MCF 10A (cell line): ENCODE results near the gene TBCK. TPM values are rescaled to one million over a fixed set of nuclear protein-coding genes. Genes with fewer than 3 reads are reported as not detected.

Experiments
- BruUV-seq: library from RNA; stranded (reverse); fragments of 400-500 nt; replicated peaks from 2 replicates; lab custom pipeline; 2021; lab: Mats Ljungman, UMichigan
- CTCF ChIA-PET: fragments of 300-600 bp; sonication (Branson Sonifier 250); formaldehyde crosslinking; extraction: SDS; loops from one replicate; lab custom pipeline; 2021; ENCODE audit warnings: antibody characterized with exemption, inconsistent platforms; lab: Yijun Ruan, JAX
- POLR2A ChIA-PET: fragments of 300-600, 350-650 bp; sonication (Branson Sonifier 250); formaldehyde crosslinking; extraction: SDS; loops from one replicate; lab custom pipeline; 2020; ENCODE audit warnings: antibody characterized with exemption, inconsistent platforms; lab: Yijun Ruan, JAX
- DNase-seq: peaks from one replicate; pipeline ENCODE4 v3.0.0-alpha.2; 2018; ENCODE audit not compliant: unreplicated experiment
- H3K27ac Mint-ChIP-seq: one replicate; pipeline ENCODE4 v1.8.0; 2022; ENCODE audit warnings: mild to moderate bottlenecking, low read depth, mixed read lengths; ENCODE audit not compliant: unreplicated experiment
- H3K27me3 Mint-ChIP-seq: one replicate; pipeline ENCODE4 v1.8.0; 2022; ENCODE audit warnings: mixed read lengths; ENCODE audit not compliant: insufficient read depth, unreplicated experiment
- H3K36me3 Mint-ChIP-seq: one replicate; pipeline ENCODE4 v1.8.0; 2022; ENCODE audit warnings: mild to moderate bottlenecking, moderate library complexity, mixed read lengths; ENCODE audit not compliant: insufficient read depth, unreplicated experiment
- H3K4me1 Mint-ChIP-seq: one replicate; pipeline ENCODE4 v1.8.0; 2022; ENCODE audit warnings: mixed read lengths; ENCODE audit not compliant: insufficient read depth, unreplicated experiment
- H3K4me3 Mint-ChIP-seq: one replicate; pipeline ENCODE4 v1.8.0; 2022; ENCODE audit warnings: mild to moderate bottlenecking, moderate library complexity, mixed read lengths; ENCODE audit not compliant: unreplicated experiment
- H3K9me3 Mint-ChIP-seq: one replicate; pipeline ENCODE4 v1.8.0; 2022; ENCODE audit warnings: mixed read lengths; ENCODE audit not compliant: unreplicated experiment
- intact Hi-C: fragments of 100-400 bp; cut with micrococcal nuclease; formaldehyde crosslinking; loops from 2 replicates; pipeline ENCODE4 v1.14.1; 2022
- total RNA-seq: library from RNA; stranded (reverse); gene quantifications from 2 replicates; pipeline ENCODE4 v1.2.3, GENCODE V29; 2022
- TF ChIP-seq, protein P1 (sequence below): fragments of 200-600 bp; IDR thresholded peaks from one replicate; pipeline ENCODE4 v1.8.0; 2022; ENCODE audit warnings: antibody characterized with exemption, mild to moderate bottlenecking; ENCODE audit not compliant: unreplicated experiment

Gene TBCK
- total RNA-seq, 1 experiment from 2014 or later: 27.8 TPM

DNA sequence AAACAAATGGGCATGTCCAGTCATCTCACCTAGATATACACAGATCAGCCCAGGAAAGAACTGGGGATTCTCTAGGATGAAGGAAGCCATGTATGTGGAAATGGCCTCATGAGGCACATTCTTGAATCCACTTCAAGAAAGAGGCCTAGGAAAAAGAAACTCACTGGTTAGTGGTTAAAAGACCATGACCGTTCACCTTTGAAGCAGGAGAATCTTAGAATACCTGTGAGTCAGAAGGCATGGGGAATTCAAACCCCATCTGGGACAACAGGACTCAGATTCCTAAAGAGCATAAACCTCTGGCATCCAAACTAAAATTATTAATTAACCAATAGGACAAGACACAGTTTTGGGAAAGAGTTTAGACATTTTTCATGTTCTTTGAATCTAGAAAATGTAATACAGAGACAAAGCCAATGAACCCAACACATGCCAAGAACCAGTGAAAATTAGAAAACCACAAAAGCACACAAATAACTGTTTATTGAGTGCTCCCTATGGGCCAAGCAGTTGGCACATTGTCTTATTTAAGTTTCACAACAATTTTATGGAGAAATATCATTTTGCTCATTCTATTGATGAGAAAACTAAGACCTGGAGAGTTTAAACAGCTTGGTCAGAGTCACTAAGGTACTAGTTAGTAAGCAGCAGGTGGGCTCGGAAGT lies 323.2 kb downstream of the TBCK start:
- Mint-ChIP-seq H3K36me3 (no peaks in the 10 kb centered on the region), H3K27ac (no peak overlapping the region), H3K4me3 (no peak overlapping the region), H3K9me3 (no peaks in the 10 kb centered on the region), H3K27me3 (no peaks in the 10 kb centered on the region), H3K4me1 (peaks cover 16% of the 10 kb centered on the region)
- intact Hi-C loops: no loop called here
- CTCF ChIA-PET: no interaction called here
- DNase-seq: no peak
- BruUV-seq: no TSS peak
- TF ChIP-seq, protein P1, sequence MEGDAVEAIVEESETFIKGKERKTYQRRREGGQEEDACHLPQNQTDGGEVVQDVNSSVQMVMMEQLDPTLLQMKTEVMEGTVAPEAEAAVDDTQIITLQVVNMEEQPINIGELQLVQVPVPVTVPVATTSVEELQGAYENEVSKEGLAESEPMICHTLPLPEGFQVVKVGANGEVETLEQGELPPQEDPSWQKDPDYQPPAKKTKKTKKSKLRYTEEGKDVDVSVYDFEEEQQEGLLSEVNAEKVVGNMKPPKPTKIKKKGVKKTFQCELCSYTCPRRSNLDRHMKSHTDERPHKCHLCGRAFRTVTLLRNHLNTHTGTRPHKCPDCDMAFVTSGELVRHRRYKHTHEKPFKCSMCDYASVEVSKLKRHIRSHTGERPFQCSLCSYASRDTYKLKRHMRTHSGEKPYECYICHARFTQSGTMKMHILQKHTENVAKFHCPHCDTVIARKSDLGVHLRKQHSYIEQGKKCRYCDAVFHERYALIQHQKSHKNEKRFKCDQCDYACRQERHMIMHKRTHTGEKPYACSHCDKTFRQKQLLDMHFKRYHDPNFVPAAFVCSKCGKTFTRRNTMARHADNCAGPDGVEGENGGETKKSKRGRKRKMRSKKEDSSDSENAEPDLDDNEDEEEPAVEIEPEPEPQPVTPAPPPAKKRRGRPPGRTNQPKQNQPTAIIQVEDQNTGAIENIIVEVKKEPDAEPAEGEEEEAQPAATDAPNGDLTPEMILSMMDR: no peak
- POLR2A ChIA-PET: interaction anchor here (2.8 kb wide), 1 partner anchor 14 kb away, joined by 8 read pairs; no protein-coding TSS in a partner anchor

DNA sequence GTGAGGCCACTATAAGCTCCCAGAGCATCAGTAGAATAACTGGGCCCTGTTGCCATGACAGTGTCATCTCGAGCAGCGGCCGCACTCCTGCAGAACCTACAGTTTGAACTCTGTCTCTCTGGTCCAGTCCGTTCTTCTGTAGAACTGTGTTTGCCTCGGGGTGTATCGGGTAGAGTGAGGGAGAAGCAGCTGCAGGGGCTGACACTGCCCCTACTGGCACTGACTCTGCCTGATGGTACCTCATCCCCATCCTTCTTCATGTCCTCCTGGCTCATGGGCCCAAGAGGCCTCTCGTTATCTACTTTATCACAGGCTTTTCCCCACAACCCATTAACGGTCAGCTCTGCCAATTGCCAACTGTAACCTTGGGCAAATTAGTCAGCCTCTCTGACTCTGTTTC lies 324.3 kb downstream of the TBCK start:
- Mint-ChIP-seq H3K9me3 (no peaks in the 10 kb centered on the region), H3K27me3 (no peaks in the 10 kb centered on the region), H3K4me1 (peaks cover 16% of the 10 kb centered on the region), H3K36me3 (no peaks in the 10 kb centered on the region), H3K27ac (no peak overlapping the region), H3K4me3 (no peak overlapping the region)
- CTCF ChIA-PET: interaction anchor here (0.5 kb wide), 1 partner anchor 1178 kb away, joined by 3 read pairs; no protein-coding TSS in a partner anchor
- DNase-seq: no peak
- BruUV-seq: no TSS peak
- intact Hi-C loops: no loop called here
- POLR2A ChIA-PET: interaction anchor here (0.7 to 2.8 kb wide), 4 partner anchors 13 to 25 kb away, joined by 3 to 8 read pairs (median 4); no protein-coding TSS in a partner anchor
- TF ChIP-seq, protein P1: no peak

Other genes with a start within 250 kb of the TBCK start
- gene AIMP1, start 341 bp upstream of the TBCK start, total RNA-seq: 103 and 126 TPM in 2 replicates
- not detected in 2 replicates for gene GIMD1, start 52.6 kb upstream of the TBCK start, total RNA-seq